GM21717 (cell line): ENCODE measurements around the gene GRM7.

ENCODE experiments used
- ATAC-seq: cut with Tn5 transposase; IDR thresholded peaks from one replicate; pipeline ENCODE4 v1.9.1; 2021; ENCODE audit warnings: mild to moderate bottlenecking, moderate library complexity; ENCODE audit not compliant: unreplicated experiment

GRM7 gene

GRCh38 chr3:7215706-7216105 is 354.8 kb downstream of the GRM7 start:
- ATAC-seq, result no peak

GRCh38 chr3:7226393-7226792 is 365.5 kb downstream of the GRM7 start:
- ATAC-seq, result no peak

DNA sequence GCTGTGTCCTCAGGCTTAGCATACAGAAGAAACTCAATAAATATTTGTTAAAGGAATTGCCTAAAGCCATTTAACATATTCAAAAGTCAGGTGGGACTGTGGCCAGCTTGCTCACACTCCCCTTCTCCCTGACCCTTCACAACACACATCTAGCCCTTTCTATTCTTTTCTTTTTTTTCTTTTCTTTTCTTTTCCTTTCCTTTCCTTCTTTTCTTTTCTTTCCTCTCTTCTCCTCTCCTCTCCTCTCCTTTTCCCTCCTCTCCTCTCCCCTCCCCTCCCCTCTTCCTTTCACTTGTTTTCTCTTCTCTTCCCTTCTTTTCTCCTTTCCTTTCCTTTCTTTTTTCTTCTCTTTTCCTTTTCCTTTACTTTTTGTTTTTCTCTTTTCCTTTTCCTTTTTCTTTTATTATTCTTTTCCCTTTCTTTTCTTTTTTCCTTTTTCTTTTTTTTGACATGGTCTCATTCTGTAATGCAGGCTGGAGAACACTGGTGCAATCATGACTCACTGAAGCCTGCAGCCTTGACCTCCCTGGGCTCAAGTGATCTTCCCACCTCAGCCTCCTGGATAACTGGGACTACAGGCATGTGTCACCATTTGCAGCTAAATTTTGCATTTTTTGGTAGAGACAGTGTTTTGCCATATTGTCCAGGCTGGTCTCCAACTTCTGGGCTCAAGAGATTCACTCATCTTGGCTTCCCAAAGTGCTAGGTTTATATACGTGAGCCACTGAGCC is 377.8 kb downstream of the GRM7 start:
- ATAC-seq, result no peak

DNA sequence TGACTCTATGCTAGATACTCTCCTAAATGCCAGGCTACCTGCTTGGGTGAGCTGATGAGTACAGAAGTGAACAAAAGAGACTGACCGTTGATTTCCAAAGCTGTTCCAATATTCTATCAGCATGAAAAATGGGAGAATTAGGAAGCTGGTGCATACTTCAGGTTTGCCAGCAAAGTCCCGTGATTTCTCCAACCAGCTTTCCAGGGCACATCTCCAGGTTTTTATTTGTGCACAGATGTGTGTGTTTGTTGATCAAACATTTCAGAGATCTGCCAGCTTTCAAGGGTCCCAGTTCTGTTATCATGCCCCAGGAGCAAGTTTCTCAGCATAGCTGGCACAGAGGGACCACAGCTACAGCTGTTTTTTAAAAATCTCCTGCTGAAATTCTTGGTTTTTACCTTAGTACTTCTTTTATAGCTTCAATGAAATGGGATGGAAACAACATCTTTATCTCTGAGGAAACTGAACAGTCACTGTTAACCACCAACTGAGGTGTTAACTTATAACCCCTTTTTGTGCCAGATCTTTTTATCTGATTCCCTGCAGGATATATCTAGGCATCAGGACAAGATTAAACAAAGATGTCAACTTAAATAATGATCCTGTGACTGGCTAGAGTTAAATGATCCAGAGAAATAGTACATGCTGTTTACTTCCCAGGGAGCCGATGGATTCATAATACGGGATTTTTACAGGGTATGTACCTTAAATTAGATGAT is 380.8 kb downstream of the GRM7 start:
- ATAC-seq, result no peak

DNA sequence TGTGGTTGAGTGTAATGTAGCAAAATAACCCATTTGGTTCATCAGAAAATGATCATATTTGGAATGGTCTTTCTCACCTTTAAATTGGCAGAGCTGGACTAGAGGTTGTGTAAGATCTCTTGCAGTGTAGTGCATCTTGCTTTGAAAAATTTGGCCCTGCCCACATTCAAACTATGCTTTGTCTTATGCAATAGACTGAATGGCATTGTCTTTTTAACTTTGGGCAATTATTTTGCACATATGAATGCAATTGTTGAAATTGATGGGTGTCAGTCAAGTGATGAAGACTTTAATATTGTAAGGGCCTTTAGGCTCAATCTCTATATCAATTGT is 381.4 kb downstream of the GRM7 start:
- ATAC-seq, result no peak

GRCh38 chr3:7249493-7250076 is 388.7 kb downstream of the GRM7 start:
- no peak for ATAC-seq

DNA sequence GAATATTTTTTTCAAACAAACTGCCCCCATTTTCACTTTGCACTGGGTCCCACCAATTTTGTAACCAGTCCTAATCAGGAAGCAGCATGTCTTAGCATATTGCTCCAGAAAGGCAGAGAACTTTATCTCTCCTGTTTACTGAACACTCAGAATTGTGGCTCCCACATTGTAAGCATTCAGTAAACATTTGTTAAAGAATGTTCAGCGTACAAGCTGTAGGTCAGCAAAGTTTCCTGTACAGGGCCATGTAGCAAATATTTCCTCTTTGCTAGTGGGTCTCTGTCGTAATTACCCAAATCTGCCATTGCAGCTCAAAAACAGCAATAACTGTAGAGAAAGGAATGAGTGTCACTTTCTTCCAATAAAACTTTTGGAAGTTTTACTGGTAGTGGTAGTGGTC is 393.3 kb downstream of the GRM7 start:
- no peak for ATAC-seq

- ATAC-seq, result no peak
Observed at GRCh38 chr3:7260975-7261374, 400.1 kb downstream of the GRM7 start.

- no peak for ATAC-seq
Observed at GRCh38 chr3:7263347-7264195, 402.7 kb downstream of the GRM7 start.

- ATAC-seq, result no peak
Observed at GRCh38 chr3:7264196-7264526, 403.2 kb downstream of the GRM7 start.

DNA sequence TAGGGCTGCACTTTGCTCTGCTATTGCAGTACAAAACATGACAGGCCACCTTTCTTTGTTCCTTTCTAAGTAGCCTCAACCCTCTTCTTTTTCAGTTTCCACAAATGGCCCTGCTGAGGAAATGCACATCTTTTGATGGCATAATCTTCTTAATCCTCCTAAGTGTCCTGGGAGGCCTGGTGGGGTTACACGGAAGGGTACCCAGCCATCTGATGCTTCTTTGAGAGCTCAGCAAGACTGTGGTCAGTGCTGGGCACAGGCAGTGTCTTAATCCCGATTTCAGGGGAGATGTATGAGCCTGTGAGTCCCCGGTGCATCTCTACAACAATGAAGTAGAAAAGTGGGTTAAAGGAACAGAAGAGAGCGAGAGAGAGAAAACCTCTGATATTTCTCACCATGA is 404.8 kb downstream of the GRM7 start:
- ATAC-seq, result no peak

GRCh38 chr3:7266551-7266950 is 405.6 kb downstream of the GRM7 start:
- no peak for ATAC-seq

DNA sequence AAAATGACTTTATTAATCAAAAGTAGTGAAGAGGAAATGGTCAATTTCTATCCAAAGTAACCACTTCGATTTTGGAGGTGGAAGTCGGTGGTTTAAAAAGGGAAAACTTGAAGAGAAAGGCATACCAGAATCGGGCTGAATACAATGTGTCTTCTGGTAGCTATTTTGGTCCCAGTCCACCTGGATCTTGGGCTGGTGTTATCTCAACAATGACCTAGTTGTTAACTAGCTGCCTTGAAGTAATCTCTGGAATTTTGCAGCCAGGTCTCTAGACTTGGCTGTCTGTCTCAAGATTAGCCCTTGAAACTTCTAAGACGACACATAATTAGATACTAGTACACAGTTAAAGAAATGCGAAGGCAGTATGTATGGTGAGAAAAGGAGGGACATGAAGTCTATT is 409.8 kb downstream of the GRM7 start:
- no peak for ATAC-seq

DNA sequence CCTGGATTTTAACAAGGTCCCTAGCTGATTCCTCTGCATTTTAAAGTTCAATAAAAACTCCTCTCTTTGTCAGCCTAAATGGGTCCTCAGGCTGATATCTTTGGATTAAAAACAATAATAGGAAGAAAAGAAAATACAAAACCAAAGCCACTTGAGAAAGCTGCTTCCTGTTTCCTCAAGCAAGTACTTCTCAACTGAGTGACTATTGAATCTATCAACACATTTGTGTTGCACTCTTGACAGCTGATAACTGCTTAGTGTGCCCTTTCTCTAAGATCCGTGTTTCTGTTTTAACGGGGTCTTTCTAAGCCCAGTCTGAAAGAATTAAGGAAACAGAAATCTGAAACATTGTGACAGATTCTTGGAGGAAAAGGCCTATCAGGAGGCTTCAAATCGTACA is 410.7 kb downstream of the GRM7 start:
- no peak for ATAC-seq

DNA sequence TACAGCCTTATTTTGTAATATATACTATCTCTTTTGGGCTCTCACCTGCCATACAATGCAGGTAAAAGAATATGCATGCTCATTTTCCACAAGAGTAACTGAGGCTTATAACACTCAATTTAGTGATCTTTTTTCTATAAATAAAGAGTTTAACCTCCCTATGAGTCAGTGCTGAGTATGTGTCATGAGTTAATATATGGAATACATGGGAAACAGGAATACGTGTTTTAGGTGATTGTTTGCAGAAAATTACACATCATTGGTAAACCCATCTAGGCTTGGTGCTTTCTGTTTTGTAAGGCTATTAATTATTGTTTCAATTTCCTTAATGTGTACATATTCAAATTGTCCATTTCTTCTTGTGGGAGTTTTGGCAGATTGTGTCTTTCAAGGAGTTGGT is 411.3 kb downstream of the GRM7 start:
- ATAC-seq, result no peak

GRCh38 chr3:7275396-7275795 is 414.5 kb downstream of the GRM7 start:
- peak; percentile 78 for ATAC-seq

- ATAC-seq, result no peak
Observed at GRCh38 chr3:7280318-7280717, 419.4 kb downstream of the GRM7 start.

GRCh38 chr3:7282988-7283387 is 422.1 kb downstream of the GRM7 start:
- ATAC-seq, result no peak

DNA sequence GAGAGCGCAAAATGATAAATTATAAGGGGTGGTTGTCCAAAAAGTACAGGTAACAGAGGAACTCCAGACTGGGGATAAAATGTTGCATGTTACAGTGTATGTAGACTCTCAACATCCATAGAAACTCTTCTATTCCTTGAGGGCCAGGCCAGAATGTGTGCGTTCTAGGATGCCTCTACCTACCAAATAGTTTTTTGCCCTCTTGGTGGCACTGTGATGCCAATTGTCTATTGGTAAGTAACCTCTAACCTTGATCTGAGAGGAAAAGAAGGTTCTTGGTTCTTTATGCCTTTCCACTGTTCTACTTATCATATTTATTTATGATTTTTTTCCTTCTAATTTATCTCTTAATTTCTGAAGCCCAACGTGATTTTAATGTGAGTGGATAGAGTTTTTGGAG is 424.6 kb downstream of the GRM7 start:
- ATAC-seq, result no peak

DNA sequence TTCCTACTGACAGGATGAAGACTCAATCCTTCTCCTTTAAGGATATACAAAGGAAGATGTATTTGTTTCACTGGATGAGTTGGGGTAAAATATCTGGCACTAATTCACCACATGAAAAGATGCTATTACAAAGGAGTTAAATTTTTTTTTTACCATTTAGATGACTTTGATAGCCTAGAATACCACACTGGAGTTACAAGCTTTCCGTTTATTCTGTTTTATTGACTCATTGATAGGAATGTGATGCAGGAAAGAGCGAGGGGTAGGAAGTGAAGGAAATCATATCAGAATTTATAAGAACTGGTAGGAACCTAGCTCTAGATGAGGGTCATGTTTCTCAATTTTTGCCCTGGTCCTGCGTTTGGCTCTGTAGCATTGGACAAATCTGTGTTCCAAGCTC is 427.2 kb downstream of the GRM7 start:
- no peak for ATAC-seq

DNA sequence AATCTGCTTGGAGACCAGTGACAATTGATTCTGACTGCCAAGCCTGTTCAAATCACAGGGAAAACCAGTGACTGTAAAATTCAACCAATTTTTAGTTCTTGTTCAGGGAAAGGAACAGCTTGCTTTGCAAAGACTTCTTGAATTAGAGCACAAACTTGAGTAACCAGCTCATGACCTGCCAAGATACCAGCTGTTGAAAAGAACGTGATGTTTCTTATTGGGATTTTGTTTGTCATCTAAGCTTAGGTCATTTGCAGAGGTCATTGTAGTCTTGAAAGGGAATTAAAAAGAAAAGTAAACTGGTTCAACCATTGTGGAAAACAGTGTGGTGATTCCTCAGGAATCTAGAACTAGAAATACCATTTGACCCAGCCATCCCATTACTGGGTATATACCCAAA is 428.2 kb downstream of the GRM7 start:
- ATAC-seq, result no peak
